ENCODE measurements around the gene TTLL11. TPM values are rescaled to one million over a fixed set of nuclear protein-coding genes. Genes with fewer than 3 reads are reported as not detected.
A peak's percentile ranks its signal among the peaks of the same experiment; 100 is the strongest.

Gene TTLL11
- total and polyA plus RNA-seq, 4 donors: 3.6 to 7.8 (median 5.9) TPM

- Histone ChIP-seq H3K4me3 (no peak overlapping the region), H3K36me3 (ENCODE audit: control insufficient read depth in 4 of 4, insufficient read depth in 4 of 4, low read length in 4 of 4) (no peaks in the 10 kb centered on the region), H3K9me3 (ENCODE audit: control insufficient read depth in 4 of 4, insufficient read depth in 3 of 4, low read length in 3 of 4) (no peaks in the 10 kb centered on the region), H3K27me3 (ENCODE audit: control insufficient read depth in 3 of 3, insufficient read depth in 3 of 3, low read length in 2 of 3) (peaks cover 0 to 3% (median 0%) of the 10 kb centered on the region in 3 donors), H3K27ac (ENCODE audit: low read depth in 1 of 2, low read length in 1 of 2) (no peak overlapping the region), H3K4me1 (ENCODE audit: control insufficient read depth in 5 of 5, insufficient read depth in 5 of 5, low read length in 5 of 5) (peaks cover 0 to 12% (median 6%) of the 10 kb centered on the region in 5 donors), H3K9ac (ENCODE audit: insufficient read depth in 1 of 2, low read length in 2 of 2) (no peak overlapping the region)
- WGBS, 2 donors: 66 to 76% methylated on average over 17 of the region's 17 CpGs
- ATAC-seq (ENCODE audit: insufficient read depth, low FRiP score) (no peak), DNase-seq (no peak)
- no peak for TF ChIP-seq CTCF (IDR thresholded peaks at IDR 0.05; ENCODE audit: control extremely low read depth, extremely low read depth)
These were observed 41.0 kb upstream of the TTLL11 start for GRCh38 chr9:122133984-122134535.

- Histone ChIP-seq H3K9ac (ENCODE audit: insufficient read depth in 1 of 2, low read length in 2 of 2) (no peak overlapping the region), H3K4me3 (no peak overlapping the region), H3K9me3 (ENCODE audit: control insufficient read depth in 4 of 4, insufficient read depth in 3 of 4, low read length in 3 of 4) (no peaks in the 10 kb centered on the region), H3K27ac (ENCODE audit: low read depth in 1 of 2, low read length in 1 of 2) (no peak overlapping the region), H3K4me1 (ENCODE audit: control insufficient read depth in 5 of 5, insufficient read depth in 5 of 5, low read length in 5 of 5) (peaks cover 0 to 12% (median 6%) of the 10 kb centered on the region in 5 donors), H3K36me3 (ENCODE audit: control insufficient read depth in 4 of 4, insufficient read depth in 4 of 4, low read length in 4 of 4) (no peaks in the 10 kb centered on the region), H3K27me3 (ENCODE audit: control insufficient read depth in 3 of 3, insufficient read depth in 3 of 3, low read length in 2 of 3) (peaks cover 0 to 3% (median 0%) of the 10 kb centered on the region in 3 donors)
- no peak for TF ChIP-seq CTCF (IDR thresholded peaks at IDR 0.05; ENCODE audit: control extremely low read depth, extremely low read depth)
- peak in 2 of 3 donors; percentile 18 to 64 for DNase-seq
- WGBS, 2 donors: 65 to 75% methylated on average over 12 of the region's 12 CpGs
- ATAC-seq (ENCODE audit: insufficient read depth, low FRiP score): no peak
These were observed 40.3 kb upstream of the TTLL11 start for GRCh38 chr9:122133263-122133983.

- no peaks in the 10 kb centered on the region for H3K9me3 ChIP-seq (ENCODE audit: control insufficient read depth in 4 of 4, insufficient read depth in 3 of 4, low read length in 3 of 4)
- peaks cover 0 to 12% (median 6%) of the 10 kb centered on the region in 5 donors for H3K4me1 ChIP-seq (ENCODE audit: control insufficient read depth in 5 of 5, insufficient read depth in 5 of 5, low read length in 5 of 5)
- H3K27me3 ChIP-seq (ENCODE audit: control insufficient read depth in 3 of 3, insufficient read depth in 3 of 3, low read length in 2 of 3): peaks cover 0 to 3% (median 0%) of the 10 kb centered on the region in 3 donors
- WGBS, 2 donors: 90 to 94% methylated on average over 4 of the region's 4 CpGs
- TF ChIP-seq CTCF (IDR thresholded peaks at IDR 0.05; ENCODE audit: control extremely low read depth, extremely low read depth): no peak
- H3K4me3 ChIP-seq: no peak overlapping the region
- no peaks in the 10 kb centered on the region for H3K36me3 ChIP-seq (ENCODE audit: control insufficient read depth in 4 of 4, insufficient read depth in 4 of 4, low read length in 4 of 4)
- no peak overlapping the region for H3K27ac ChIP-seq (ENCODE audit: low read depth in 1 of 2, low read length in 1 of 2)
- H3K9ac ChIP-seq (ENCODE audit: insufficient read depth in 1 of 2, low read length in 2 of 2): no peak overlapping the region
- ATAC-seq (ENCODE audit: insufficient read depth, low FRiP score) (no peak), DNase-seq (no peak)
These were observed 39.4 kb upstream of the TTLL11 start for GRCh38 chr9:122132539-122132938.
